HG02798 (cell line): ENCODE data around the gene CENPT.

Source experiments
- ATAC-seq: cut with Tn5 transposase; IDR thresholded peaks from one replicate; pipeline ENCODE4 v1.9.1; 2021; ENCODE audit warnings: mild to moderate bottlenecking; ENCODE audit not compliant: unreplicated experiment, poor library complexity

The CENPT gene, protein sequence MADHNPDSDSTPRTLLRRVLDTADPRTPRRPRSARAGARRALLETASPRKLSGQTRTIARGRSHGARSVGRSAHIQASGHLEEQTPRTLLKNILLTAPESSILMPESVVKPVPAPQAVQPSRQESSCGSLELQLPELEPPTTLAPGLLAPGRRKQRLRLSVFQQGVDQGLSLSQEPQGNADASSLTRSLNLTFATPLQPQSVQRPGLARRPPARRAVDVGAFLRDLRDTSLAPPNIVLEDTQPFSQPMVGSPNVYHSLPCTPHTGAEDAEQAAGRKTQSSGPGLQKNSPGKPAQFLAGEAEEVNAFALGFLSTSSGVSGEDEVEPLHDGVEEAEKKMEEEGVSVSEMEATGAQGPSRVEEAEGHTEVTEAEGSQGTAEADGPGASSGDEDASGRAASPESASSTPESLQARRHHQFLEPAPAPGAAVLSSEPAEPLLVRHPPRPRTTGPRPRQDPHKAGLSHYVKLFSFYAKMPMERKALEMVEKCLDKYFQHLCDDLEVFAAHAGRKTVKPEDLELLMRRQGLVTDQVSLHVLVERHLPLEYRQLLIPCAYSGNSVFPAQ

GRCh38 chr16:67847064-67847861 is at the start of gene CENPT:
Gene CENPT (minus strand): TSS chr16:67847693. CDS start chr16:67833859, 13,834 bp downstream.
- ATAC-seq: peak; percentile 39

GRCh38 chr16:67897231-67897630 is 49.7 kb upstream of the CENPT start:
- ATAC-seq: no peak

DNA sequence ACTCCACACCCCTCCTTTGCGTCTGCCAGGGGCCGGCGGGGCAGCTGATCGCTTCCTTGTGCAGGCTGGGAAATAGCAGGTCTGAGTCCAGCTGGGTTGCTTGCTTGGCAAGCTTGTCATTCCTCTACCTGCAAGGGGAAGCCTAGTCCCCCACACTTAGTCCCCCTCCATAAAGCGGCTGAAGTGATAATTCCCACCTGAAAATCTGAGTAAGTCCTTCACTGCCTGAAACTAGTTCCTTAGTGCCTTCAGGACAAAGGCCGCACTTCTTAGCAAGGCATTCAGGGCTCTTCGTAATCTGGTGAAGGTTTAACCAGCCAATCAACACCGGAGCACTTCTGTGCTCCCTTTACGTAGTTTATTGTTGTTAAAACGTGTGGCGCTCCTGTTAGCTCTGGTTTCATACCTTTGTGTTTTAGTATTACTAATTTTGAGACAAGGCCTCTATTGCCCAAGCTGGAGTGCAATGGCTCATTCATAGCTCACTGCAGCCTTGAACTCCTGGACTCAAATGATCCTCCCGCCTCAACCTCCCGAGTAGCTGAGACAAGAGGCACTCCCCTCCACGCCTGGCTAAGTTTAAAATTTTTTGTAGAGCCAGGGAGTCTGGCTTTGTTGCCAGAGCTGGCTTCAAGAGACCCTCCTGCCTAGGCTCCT is 46.4 kb upstream of the CENPT start:
- no peak for ATAC-seq

DNA sequence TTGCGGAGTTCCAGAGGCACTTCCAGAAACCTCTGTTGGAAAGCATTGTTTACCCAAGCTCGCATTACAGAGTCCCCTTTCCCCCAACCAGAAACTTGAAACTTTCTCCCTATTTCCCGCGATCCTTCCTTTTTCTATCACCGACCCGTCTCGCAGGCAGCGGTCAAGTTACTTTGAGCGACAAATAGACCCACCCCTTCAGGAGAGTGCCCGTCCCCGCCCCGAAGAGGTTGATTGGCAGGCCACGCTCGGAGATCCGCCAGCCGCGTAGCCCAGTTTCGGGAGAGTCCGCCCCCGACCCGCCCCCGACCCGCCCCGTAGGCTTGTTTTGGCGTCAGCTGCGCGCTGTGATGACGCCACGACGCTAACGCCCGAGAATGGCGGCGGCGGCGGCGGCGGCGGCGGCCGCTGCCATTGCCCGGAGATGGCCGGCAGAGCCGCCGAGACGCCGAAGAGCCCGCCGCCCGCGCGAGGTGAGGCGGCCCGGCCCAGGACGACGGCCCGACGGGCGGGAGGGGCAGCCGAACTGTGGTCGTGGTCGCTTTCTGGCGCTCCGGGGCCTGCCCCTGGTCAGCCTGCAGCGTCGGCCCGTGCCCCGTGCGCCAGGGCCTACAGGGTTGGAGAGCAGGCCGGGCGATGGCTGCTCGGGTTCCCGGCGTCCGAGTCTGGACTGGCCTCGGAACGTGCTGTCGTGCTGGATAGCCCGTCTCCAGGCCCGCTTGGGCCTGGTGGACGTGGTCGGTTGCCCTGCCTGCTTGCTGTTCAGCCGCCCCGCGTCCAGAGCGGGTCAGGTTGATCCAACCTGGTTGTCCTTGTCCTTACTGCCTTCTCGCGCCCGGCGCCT is 45.6 kb upstream of the CENPT start, which contains the start of gene PSKH1:
TSS of gene PSKH1 (plus strand) at position 356 of the 844 bp plus-strand sequence. CDS start 15,496 bp downstream, outside the sequence.
- ATAC-seq: peak; percentile 95

DNA sequence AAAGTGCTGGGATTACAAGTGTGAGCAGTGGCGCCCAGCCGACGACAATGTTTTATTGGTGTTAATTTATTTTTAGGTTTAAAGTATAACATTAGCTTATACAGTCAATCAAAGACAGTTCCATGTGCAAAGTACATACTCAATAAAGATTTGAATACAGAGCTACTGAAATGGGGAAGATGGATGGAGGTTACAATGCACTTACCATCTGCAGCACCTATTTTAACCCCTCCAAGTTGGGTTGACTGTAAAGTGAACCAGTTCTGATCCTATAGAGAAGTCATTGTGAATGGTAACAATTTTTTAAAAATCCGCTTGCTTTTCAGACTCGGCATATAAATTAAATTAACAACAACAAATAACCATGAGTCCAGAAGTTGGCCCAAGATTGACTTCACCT is 44.9 kb upstream of the CENPT start:
- no peak for ATAC-seq

DNA sequence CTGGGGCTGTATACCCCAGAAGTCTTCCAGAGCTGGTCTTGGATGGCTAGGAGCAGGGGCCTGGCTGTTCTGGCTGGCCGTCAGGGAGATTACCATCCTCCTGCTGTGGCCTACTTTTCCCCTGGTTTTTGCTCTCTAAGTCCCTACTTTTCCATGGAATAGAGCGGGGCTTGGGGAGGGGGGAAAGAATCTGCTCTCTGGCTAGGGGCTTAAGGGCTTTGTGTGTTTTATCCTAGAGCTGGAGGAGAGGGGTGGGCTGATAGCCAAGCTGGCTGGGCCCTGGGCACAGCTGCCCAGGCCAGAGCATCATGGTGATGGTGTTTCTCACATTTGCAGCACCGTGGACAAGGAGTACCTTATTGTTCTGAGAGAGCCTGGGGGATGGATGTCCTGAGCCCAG is 40.8 kb upstream of the CENPT start:
- no peak for ATAC-seq

- no peak for ATAC-seq
Observed at GRCh38 chr16:67886387-67886786, 38.9 kb upstream of the CENPT start.

GRCh38 chr16:67885976-67886375 is 38.5 kb upstream of the CENPT start:
- no peak for ATAC-seq

DNA sequence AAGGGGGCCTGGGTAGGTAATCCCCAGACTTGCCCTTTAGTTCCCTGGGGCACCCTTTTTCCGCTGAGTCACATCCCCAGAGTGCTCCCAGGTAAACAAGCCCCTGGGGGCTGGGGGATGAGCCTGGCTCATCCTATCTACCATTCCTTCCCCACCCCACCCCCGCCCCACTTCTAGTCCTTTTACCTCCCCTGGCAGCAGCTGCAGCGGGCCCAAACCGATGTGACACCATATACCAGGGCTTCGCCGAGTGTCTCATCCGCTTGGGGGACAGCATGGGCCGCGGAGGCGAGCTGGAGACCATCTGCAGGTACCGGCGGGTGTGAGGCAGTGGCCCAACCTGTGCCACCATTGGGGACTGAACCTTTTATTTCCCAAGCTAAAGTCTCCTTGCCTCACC is 38.1 kb upstream of the CENPT start:
- ATAC-seq: no peak

- no peak for ATAC-seq
Observed at GRCh38 chr16:67884684-67885083, 37.2 kb upstream of the CENPT start, which contains the start of gene NRN1L. Gene NRN1L (plus strand): TSS chr16:67884885. CDS start chr16:67884904, 19 bp downstream.

DNA sequence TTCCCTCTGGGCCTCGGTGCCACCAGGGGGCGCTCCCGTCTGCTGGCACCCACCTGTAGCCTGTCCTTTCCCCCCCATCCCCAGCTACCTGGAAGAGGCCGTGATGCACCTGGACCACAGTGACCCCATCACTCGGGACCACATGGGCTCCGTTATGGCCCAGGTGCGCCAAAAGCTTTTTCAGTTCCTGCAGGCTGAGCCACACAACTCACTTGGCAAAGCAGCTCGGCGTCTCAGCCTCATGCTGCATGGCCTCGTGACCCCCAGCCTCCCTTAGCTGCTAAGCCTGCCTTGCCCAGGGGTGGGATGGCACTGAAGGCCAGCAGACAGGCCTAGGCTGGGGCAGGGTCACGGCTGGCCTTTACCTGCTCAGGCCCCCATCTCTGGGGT is 36.4 kb upstream of the CENPT start:
- no peak for ATAC-seq

GRCh38 chr16:67883146-67883871 is 35.8 kb upstream of the CENPT start:
- ATAC-seq: no peak

DNA sequence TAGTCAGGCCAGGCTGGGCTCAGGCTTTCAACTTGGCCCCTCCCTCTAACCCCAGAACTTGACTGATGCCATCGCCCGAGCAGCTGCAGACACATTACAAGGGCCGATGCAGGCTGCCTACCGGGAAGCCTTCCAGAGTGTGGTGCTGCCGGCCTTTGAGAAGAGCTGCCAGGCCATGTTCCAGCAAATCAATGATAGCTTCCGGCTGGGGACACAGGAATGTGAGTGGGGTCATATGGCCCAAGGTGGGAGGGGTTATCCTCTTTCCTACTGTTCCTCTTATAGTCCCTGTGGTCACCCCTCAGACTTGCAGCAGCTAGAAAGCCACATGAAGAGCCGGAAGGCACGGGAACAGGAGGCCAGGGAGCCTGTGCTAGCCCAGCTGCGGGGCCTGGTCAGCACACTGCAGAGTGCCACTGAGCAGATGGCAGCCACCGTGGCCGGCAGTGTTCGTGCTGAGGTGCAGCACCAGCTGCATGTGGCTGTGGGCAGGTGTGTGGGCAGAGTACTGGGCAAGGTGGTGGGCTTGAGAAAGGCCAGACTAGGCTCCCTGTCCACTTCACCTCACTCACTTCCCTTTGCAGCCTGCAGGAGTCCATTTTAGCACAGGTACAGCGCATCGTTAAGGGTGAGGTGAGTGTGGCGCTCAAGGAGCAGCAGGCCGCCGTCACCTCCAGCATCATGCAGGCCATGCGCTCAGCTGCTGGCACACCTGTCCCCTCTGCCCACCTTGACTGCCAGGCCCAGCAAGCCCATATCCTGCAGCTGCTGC is 35.1 kb upstream of the CENPT start:
- no peak for ATAC-seq

GRCh38 chr16:67881621-67882161 is 34.2 kb upstream of the CENPT start:
- no peak for ATAC-seq

DNA sequence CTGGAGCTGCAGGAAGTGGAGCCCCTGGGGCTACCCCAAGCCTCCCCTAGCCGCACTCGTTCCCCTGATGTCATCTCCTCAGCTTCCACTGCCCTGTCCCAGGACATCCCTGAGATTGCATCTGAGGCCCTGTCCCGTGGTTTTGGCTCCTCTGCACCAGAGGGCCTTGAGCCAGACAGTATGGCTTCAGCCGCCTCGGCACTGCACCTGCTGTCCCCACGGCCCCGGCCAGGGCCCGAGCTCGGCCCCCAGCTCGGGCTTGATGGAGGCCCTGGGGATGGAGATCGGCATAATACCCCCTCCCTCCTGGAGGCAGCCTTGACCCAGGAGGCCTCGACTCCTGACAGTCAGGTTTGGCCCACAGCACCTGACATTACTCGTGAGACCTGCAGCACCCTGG is 33.1 kb upstream of the CENPT start:
- no peak for ATAC-seq

GRCh38 chr16:67879936-67880335 is 32.4 kb upstream of the CENPT start:
- no peak for ATAC-seq

DNA sequence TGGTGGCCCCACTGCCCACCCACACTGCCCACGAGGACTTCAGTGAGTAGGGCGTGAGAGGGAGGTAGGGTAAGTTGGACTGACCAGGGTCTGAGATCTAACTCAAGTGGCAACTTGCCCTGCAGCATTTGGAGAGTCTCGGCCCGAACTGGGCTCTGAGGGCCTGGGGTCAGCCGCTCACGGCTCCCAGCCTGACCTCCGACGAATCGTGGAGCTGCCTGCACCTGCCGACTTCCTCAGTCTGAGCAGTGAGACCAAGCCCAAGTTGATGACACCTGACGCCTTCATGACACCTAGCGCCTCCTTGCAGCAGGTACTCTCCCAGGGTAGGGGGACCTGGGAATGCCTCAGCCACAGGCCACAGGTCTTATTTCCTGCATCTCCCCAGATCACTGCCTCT is 32.0 kb upstream of the CENPT start:
- ATAC-seq: no peak

DNA sequence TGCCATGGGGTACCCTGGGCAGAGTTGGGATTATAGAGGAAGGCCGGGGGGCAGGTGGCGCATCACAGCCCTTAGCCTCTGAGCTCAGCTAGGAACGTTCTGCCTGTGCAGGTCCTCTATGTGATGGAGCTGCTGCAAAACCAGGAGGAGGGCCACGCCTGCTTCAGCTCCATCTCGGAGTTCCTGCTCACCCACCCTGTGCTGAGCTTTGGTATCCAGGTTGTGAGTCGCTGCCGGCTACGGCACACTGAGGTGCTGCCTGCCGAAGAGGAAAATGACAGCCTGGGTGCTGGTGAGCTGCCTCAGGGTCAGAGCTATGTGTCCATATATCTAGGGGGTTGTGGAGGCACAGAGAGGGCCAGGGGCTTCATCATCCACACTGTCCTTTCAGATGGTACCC is 31.4 kb upstream of the CENPT start:
- ATAC-seq: no peak
